Fibroblast of gingiva (primary cell): ENCODE measurements around the gene GRIA3.
"Not testable (repeated sequence)": the region's sequence is repeated elsewhere in the genome, so short reads cannot be mapped to it uniquely, and the experiment has no call there.

Experiments used
- DNase-seq: peaks from one replicate; pipeline ENCODE4 v3.0.0-alpha.2; 2011; ENCODE audit warnings: low read depth

The GRIA3 gene

DNA sequence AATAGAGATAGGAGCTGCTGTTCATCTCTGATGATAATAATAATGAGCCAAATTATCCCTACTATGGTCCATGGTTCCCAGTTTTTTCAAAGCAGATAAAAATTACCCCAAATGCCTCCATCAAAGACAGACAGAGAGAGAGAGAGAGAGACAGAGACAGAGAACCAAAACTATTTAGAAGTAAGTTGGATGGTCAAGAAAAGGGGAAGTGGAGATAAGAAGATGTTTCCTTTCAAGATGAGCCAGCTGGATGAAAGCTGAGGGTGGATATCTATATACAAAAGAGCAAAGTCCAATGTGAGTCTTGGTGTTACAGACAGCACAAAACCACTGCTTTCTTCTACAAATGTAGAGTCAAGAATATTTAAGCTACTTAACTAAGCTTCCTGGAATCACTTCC, 173.9 kb downstream of the GRIA3 start:
- no peak for DNase-seq

- DNase-seq: no peak
Measured at GRCh38 chrX:123358457-123358856, 174.4 kb downstream of the GRIA3 start.

- no peak for DNase-seq
Measured at GRCh38 chrX:123361371-123361770, 177.3 kb downstream of the GRIA3 start.

- not testable (repeated sequence) for DNase-seq
Measured at GRCh38 chrX:123386196-123386595, 202.1 kb downstream of the GRIA3 start.

- no peak for DNase-seq
Measured at GRCh38 chrX:123392921-123393320, 208.8 kb downstream of the GRIA3 start.

- DNase-seq: no peak
Measured at GRCh38 chrX:123399709-123400108, 215.6 kb downstream of the GRIA3 start.

DNA sequence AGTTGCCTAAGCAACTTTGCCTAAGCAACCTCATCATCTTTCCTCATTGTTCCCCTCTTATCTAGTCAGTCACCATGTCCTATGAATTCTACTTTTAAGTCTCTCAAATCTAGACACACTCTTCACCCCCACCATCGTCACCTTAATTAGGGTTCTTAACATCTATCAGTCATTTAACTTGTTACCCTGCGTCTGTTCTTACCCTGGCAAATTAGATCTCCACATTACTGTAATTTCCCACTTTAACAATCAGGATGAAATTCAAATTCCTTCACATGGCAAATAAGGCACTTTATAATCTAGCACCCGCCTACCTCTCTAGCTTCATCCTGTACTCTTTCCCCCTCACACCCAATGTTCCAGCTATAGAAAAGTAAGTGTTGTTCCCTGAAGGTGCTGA, 221.2 kb downstream of the GRIA3 start:
- DNase-seq: no peak

- no peak for DNase-seq
Measured at GRCh38 chrX:123408821-123409737, 225.0 kb downstream of the GRIA3 start.

GRCh38 chrX:123422875-123423274, 238.8 kb downstream of the GRIA3 start:
- DNase-seq: peak; percentile 31

DNA sequence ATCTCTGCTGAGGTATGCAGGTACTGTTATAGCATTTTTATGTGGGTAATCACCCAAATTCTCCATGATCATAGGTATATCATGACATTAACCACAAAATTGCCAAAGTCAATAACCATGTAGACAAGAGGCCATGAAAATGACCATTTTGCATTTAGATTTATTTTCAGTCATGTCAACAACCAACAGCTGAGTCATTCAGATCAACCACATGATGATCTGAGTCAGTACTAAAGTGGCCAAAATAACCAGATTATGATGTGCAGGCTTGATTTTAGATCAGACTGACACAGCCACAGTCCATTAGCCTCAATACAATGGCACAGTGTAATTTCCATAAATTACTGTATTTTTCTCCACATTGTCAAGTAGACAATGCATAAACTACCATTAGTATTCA, 240.5 kb downstream of the GRIA3 start:
- peak; percentile 42 for DNase-seq

DNA sequence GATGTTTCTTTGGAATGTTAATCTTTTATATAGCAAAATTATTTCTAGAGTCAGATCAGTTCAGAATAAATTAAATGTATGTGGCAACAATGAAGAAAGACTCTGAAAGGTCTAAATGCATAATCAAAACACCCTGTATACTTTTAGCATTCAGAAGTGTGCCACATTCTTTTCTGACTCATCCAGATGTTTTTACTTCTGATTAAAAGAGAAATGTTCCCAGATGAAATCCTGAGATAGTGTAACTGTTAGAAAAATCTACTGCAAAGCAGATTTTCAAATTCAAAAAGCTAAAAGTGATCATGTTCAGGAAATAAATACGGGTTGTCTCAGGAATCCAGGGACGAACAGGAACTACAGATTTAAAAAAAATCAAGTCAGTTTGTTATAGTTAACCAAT, 241.4 kb downstream of the GRIA3 start:
- DNase-seq: peak; percentile 42

- peak; percentile 81 for DNase-seq
Measured at GRCh38 chrX:123425904-123426303, 241.8 kb downstream of the GRIA3 start.

- DNase-seq: no peak
Measured at GRCh38 chrX:123432361-123433150, 248.5 kb downstream of the GRIA3 start.

- no peak for DNase-seq
Measured at GRCh38 chrX:123436512-123437136, 252.5 kb downstream of the GRIA3 start.

- not testable (repeated sequence) for DNase-seq
Measured at GRCh38 chrX:123439926-123440325, 255.8 kb downstream of the GRIA3 start.

DNA sequence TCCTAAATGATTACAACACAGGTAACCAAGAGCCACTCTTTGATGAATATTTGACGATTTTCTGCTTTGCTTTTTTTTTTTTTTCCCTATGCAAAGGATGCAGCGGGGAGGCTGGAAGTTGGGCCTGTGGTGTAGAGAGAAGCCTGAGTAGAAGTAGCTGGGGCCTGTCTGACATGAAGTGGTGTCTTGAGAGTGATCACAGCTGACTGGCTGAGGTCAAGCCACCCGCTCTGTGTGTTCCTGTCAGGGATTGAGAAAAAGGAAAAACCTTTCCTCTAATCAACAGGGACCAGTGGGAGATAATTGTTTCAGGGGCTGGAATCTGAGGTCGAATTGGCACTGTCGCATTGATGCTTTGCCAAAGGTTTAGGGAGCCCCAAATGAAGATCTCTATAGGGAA, 258.7 kb downstream of the GRIA3 start:
- DNase-seq: no peak

DNA sequence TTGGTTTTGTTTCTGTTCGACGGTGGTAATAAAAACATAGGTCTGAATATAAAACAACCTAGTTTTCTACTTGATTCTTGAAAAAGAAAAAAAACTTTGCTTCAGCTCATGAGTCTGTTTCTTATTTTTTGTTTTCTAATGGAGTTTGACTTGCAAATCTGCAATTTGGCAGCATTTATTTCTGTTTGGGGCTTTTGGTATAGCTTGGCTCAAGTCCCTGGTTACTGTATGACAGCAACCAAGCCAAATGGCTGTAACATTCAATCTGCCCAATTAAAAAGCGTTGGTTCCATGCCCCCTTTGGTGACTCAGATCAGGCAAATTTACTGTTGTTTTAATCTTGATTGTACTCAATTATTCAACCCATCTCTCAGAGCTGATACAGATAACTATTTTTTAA, 263.4 kb downstream of the GRIA3 start:
- DNase-seq: no peak

- no peak for DNase-seq
Measured at GRCh38 chrX:123449335-123449734, 265.3 kb downstream of the GRIA3 start.

DNA sequence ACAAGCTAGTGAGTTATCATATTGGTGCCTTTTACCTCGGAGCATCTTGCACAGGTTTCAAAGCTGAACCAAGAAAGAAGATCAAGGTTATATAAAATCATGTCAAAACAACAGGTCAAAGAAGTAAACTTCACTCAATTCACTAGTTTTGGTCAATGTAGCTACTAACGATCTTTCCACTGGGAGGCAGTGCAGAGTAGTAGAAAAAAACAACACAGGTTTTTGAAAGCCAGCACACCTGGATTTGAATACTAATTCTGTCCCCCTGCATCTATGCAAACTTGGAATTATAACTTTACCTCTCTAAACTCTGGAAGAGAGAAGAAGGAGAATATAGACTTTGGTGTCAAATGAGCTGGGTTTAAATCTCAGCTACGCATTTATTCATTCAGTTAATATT, 266.1 kb downstream of the GRIA3 start:
- DNase-seq: no peak

GRCh38 chrX:123454712-123455431, 270.8 kb downstream of the GRIA3 start:
- no peak for DNase-seq

DNA sequence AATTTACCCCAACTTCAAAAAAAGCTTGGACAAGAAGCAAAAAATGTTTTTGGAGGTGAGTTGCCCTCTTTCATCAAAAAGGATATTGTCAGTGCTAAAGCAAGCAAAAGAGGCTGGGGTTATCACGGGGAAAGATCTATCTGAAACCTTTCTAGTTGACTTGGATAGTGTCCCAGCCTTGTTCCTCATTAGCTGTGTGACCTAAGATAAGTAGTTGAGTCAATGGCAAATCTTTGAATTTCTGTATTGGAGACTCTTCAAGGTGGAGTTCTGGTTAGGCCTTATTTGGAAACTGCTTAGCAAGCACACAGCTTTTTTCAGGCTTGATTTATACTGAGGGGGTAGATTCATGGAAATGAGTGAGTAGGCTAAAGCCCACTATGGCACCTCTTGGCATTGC, 271.6 kb downstream of the GRIA3 start:
- no peak for DNase-seq

DNA sequence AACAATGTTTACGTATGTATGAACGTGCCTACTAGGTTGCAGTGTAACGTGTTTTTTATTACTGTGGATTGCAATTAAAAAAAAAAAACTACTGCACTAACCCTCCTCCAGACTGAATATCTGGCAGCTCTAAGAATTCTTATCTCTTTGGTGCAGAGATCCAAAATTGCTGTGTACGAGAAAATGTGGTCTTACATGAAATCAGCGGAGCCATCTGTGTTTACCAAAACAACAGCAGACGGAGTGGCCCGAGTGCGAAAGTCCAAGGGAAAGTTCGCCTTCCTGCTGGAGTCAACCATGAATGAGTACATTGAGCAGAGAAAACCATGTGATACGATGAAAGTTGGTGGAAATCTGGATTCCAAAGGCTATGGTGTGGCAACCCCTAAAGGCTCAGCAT, 280.6 kb downstream of the GRIA3 start:
- DNase-seq: no peak
